GM12872 (cell line): ENCODE measurements around the gene HDAC10.

Experiments
- TF ChIP-seq, protein P1 (sequence below): IDR thresholded peaks from 3 replicates; pipeline ENCODE4 v1.5.1; 2011; ENCODE audit warnings: low read depth, mild to moderate bottlenecking, low read length, moderate library complexity; ENCODE audit not compliant: insufficient read depth

Gene HDAC10

DNA sequence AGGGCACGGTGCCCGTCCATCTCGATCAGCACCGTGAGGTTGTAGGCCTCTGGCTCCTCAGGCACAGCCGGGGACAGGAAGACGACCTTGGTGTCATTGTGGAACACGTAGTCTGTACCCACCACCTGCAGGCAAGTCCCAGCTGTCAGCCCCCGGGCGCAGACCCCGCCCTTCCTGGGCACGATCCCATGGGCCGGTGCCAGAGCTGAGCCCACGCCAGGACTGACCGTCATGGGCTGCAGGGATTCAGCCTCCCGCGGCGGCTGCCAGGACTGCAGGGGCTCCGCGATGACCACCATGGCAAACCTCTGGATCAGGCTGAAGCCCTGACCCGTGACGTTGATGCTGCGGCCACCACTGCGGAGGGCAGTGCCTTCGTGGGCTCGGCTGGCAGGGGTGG lies 30.9 kb upstream of the HDAC10 start:
- TF ChIP-seq, protein P1, sequence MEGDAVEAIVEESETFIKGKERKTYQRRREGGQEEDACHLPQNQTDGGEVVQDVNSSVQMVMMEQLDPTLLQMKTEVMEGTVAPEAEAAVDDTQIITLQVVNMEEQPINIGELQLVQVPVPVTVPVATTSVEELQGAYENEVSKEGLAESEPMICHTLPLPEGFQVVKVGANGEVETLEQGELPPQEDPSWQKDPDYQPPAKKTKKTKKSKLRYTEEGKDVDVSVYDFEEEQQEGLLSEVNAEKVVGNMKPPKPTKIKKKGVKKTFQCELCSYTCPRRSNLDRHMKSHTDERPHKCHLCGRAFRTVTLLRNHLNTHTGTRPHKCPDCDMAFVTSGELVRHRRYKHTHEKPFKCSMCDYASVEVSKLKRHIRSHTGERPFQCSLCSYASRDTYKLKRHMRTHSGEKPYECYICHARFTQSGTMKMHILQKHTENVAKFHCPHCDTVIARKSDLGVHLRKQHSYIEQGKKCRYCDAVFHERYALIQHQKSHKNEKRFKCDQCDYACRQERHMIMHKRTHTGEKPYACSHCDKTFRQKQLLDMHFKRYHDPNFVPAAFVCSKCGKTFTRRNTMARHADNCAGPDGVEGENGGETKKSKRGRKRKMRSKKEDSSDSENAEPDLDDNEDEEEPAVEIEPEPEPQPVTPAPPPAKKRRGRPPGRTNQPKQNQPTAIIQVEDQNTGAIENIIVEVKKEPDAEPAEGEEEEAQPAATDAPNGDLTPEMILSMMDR, result no peak

DNA sequence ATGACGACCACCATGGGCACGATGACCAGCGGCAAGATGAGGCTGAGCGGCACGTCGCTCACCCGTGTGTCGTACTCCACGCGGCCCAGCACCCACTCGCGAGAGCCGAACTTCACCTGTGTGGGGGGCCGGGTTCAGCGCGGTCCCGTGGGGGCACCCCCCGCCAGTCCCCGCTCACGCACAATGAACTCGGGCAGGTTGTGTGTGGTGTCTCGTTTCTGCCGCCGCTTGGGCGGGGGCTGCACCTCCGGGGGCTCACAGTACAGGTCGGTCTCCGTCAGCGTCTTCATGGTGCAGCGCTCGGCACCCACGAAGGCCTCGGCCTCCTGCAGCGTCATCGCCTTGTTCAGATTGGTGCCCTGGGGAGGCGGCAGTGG lies 30.3 kb upstream of the HDAC10 start:
- TF ChIP-seq, protein P1, result no peak

DNA sequence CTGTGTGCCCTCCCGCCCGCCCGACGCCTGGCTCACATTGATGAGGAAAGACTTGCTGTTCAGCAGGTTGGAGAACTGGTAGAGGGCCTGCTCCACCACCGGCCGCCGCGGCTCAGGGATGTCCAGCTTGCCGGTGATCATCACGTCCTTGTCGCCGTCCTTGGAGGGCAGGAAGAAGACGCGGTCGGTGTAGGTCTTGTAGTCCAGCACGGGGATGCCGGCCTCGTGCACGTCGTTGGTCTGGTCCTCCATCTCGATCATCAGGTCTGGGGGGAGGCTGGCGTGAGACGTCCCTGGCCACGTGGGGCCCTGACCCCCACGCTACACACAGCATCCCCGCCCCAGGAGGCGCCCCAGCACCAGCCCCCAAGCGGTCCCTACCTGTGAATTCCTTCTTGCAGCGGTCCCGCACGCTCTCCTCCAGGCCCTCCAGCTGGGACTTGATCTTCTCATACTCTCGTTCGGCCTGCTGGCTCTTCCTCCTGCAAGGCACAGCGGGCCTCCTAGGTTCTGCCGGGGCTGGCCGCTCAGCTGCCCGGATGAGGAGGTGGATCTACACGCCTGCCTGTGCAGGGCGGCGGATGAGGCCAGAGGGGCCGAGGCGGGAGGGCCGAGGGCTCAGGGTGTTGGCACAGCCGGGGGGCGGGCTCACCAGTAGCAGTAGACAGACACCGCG lies 29.8 kb upstream of the HDAC10 start:
- TF ChIP-seq, protein P1, result no peak

DNA sequence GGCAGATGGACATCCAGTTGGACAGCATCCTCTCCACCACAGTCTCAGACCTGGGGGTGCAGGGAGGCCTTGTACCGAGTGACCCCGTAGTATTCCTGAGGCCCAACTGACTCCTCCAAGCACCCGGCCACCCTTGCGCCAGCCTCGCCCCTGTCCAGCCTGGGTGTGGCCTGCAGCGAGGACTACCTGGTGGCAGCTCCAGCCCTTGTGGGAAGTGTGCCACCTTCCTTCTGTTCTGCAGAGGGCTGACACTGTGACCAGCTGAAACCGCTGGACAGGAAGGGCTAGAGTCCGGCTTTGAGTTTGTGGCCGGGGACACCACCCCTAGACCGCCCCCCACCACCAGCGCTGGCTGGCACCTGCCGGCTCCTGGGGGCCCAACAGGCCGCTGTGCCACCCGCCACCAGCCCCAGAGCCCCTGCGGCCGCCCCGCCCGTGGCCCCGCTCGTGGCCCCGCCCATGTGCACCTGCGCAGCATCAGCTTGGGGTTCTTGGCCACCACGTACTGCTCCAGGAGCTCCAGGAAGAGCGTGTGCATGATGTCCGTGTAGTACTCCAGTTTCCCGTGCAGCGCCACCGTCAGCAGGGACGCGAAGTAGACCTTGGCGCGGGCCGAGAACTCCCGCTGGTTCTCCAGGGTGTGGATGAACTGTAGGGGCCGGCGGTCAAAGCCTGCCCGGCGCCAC lies 29.1 kb upstream of the HDAC10 start:
- TF ChIP-seq, protein P1, result no peak

- TF ChIP-seq, protein P1, result no peak
Measured at GRCh38 chr22:50278956-50279619, 28.0 kb upstream of the HDAC10 start.

GRCh38 chr22:50278461-50278860 lies 27.4 kb upstream of the HDAC10 start:
- TF ChIP-seq, protein P1, result no peak

DNA sequence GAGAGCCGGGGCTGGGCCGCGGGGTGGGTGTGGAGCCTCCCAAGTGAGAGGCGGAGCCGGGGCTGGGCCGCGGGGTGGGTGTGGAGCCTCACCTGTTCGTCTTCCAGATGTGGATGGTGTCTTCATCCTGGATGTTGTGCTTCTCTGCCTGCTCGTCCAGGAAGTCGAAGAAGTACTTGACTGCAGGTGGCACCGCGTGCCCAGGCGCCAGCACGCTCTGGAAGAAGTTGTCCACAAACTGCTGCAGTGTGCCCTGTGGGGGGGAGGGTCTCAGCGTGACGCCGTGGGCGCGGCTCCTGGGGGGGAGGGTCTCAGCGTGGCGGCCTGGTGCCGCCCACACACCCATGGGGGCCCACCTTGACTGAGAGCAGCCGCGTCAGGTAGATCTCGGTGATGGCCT lies 26.7 kb upstream of the HDAC10 start:
- TF ChIP-seq, protein P1, result no peak
